ENCODE results near the gene CEACAM4. TPM values are rescaled to one million over a fixed set of nuclear protein-coding genes. Genes with fewer than 3 reads are reported as not detected.
A peak's percentile ranks its signal among the peaks of the same experiment; 100 is the strongest.
"Not testable (repeated sequence)": the region's sequence is repeated elsewhere in the genome, so short reads cannot be mapped to it uniquely, and the experiment has no call there.

Gene CEACAM4
- not detected for polyA plus RNA-seq (2012; ENCODE audit: missing spikeins)

DNA sequence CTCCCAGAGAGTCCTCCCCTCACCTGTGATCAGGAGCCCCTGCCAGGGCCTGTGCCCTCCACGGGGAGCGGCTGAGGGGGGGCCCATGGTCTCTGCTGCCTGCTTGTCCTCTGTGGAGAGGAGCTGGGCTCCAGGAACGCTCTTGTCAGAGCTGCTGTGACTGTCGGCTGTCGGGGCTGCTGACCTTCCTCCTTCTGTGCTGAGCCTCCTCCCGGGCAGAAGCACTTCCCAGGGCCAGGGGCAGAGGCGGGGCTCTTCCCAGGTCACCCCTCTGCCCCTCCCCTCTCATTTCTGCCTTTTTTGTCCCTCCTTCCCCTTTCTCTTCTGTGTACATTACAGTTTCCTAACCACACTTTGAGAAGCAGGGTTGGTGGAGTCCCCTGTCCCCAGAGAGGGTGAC is at the start of gene CEACAM4:
Gene CEACAM4 (minus strand): TSS at position 198 of the 400 bp plus-strand sequence. CDS start 111 bp downstream, at position 87.
- no peak for TF ChIP-seq POLR2A (IDR thresholded peaks at IDR 0.05; ENCODE audit: low read depth, low read length)
- no peak for TF ChIP-seq TAF1 (IDR thresholded peaks at IDR 0.05; ENCODE audit: borderline replicate concordance, low read depth, low read length)
- no peak for TF ChIP-seq POLR2AphosphoS5 (IDR thresholded peaks at IDR 0.05; ENCODE audit: low read depth, low read length)
- DNase-seq (ENCODE audit: insufficient read length) (no peak), FAIRE-seq (no peak)

DNA sequence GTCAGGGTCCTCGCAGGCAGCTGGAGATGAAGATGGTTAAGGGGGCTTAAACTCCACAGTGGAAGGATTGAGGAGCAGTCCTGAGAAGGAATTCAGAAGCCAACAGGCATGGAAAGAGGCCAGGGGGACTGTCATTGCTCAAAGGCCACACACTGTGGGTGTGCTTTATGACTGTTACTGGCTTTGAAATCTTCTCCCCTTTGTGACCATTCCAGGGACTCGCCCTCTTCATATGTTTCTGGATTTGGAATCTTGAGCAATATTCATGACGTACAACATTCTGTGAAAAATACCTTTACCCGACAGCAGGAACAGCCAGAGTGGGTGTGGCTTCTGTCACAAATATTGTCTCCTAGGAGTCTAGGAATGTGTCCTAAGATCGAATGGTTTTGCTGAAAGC is 44.6 kb upstream of the CEACAM4 start:
- no peak for TF ChIP-seq TAF1 (IDR thresholded peaks at IDR 0.05; ENCODE audit: borderline replicate concordance, low read depth, low read length)
- no peak for DNase-seq (ENCODE audit: insufficient read length)
- FAIRE-seq: no peak

DNA sequence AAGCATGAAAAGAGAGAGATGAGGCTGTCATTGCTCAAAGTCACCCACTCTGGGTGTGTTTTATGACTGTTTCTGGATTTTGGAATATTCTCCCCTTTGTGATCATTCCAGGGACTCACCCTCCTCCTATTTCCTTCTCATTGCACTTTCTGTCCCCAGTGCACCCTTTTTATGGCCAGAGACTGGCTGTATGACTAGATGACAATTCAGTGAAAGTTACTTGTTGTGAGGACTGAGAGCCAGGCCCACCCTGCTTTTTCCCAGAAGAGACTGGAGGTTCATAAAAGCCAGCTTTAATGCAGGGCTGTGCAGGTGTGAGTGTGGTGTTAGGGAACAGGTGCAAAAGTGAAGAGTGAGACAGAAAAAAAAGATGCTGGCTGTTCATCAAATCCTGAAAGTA is 43.9 kb upstream of the CEACAM4 start:
- no peak for FAIRE-seq
- no peak for DNase-seq (ENCODE audit: insufficient read length)
- TF ChIP-seq POLR2A (IDR thresholded peaks at IDR 0.05; ENCODE audit: low read depth, low read length) (no peak), TAF1 (IDR thresholded peaks at IDR 0.05; ENCODE audit: borderline replicate concordance, low read depth, low read length) (no peak), POLR2AphosphoS5 (IDR thresholded peaks at IDR 0.05; ENCODE audit: low read depth, low read length) (no peak)

DNA sequence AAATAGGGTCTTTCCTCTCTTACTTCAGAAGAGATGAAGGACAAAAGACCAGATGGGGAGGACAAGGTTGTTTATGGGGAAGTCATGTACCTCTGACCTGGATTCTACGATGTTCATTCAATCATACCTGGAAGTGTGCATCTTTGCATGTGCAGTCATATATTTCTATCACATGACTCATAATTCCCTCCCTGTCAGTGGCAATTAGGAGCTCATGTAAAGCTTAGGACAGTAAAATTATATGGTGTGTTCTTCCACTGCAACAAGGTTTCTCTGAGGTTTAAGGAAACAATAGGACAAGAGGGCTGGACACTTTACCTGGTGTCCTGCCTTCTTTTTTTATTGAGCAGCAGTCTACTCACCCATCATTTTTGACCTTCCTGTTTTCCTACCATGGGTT is 41.4 kb upstream of the CEACAM4 start:
- DNase-seq (ENCODE audit: insufficient read length): no peak
- TF ChIP-seq POLR2AphosphoS5 (IDR thresholded peaks at IDR 0.05; ENCODE audit: low read depth, low read length): no peak
- no peak for TF ChIP-seq TAF1 (IDR thresholded peaks at IDR 0.05; ENCODE audit: borderline replicate concordance, low read depth, low read length)
- no peak for FAIRE-seq

DNA sequence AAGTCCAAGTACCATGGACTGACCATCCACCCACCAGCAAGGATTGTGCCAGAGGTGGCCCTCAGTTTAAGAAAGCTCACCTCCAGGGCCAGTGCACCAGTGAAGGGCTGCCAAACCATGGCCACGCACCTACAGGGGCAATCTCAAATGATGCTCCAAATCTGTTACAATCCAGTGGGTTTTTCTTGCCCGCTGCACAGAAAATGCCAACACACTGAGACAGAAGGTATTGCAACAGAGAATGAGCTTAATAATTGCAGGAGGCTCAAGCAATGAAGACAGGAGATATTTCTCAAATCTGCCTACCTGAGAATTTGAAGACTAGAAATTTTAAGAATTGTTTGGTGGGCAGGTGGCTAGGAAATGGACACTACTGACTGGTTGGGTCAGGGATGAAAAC is 39.2 kb upstream of the CEACAM4 start:
- no peak for TF ChIP-seq TAF1 (IDR thresholded peaks at IDR 0.05; ENCODE audit: borderline replicate concordance, low read depth, low read length)
- no peak for TF ChIP-seq POLR2A (IDR thresholded peaks at IDR 0.05; ENCODE audit: low read depth, low read length)
- no peak for TF ChIP-seq POLR2AphosphoS5 (IDR thresholded peaks at IDR 0.05; ENCODE audit: low read depth, low read length)
- no peak for FAIRE-seq
- no peak for DNase-seq (ENCODE audit: insufficient read length)

DNA sequence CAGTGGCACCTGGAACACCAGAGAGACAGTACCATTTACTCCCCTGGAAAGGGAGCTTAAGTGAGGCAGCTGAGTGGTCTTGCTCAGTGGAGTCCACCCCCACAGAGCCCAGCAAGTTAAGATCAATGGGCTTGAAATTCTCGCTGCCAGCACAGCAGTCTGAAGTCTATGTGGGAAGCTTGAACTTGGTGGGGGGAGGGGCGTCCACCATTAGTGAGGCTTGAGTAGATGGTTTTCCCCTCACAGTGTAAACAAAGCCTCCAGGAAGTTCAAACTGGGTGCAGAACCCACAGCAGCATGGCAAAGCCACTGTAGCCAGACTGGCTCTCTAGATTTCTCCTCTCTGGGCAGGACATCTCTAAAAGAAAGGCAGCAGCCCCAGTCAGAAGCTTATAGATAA is 30.3 kb upstream of the CEACAM4 start:
- no peak for TF ChIP-seq TAF1 (IDR thresholded peaks at IDR 0.05; ENCODE audit: borderline replicate concordance, low read depth, low read length)
- no peak for TF ChIP-seq POLR2A (IDR thresholded peaks at IDR 0.05; ENCODE audit: low read depth, low read length)
- TF ChIP-seq POLR2AphosphoS5 (IDR thresholded peaks at IDR 0.05; ENCODE audit: low read depth, low read length): no peak
- DNase-seq (ENCODE audit: insufficient read length): no peak
- no peak for FAIRE-seq

DNA sequence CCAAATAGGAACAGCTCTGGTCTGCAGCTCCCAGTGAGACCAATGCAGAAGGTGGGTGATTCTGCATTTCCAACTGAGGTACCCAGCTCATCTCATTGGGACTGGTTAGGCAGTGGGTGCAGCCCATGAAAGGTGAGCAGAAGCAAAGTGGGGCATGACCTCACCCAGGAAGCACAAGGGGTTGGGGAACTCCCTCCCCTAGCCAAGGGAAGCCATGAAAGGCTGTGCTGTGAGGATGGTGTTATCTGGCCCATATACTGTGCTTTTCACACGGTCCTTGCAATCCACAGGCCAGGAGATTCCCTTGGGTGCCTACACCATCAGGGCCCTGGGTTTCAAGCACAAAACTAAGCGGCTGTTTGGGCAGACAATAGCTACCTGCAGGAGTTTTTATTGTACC is 29.9 kb upstream of the CEACAM4 start:
- FAIRE-seq; DNase-seq (ENCODE audit: insufficient read length): not testable (repeated sequence)

DNA sequence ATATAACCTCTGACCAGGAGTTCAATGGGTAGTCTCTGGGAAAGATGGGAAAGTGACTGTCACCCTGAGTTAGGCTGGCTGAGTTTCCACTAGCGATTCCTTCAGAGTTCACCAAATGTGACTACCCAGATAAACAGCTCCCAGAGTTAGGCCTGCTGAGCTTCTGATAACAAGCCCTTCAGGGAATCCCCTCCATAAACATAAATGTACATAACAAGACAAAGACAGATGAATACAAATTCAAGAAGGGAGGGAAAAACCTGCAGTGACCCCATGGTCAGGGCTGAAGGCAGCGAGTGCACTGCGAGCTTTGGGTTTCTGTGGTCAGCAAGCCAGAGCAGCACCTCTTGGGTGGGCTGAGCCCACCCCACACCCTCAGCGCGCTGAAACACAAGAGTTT is 25.4 kb upstream of the CEACAM4 start:
- FAIRE-seq (no peak), DNase-seq (ENCODE audit: insufficient read length) (no peak)
- TF ChIP-seq POLR2AphosphoS5 (IDR thresholded peaks at IDR 0.05; ENCODE audit: low read depth, low read length) (no peak), POLR2A (IDR thresholded peaks at IDR 0.05; ENCODE audit: low read depth, low read length) (no peak), TAF1 (IDR thresholded peaks at IDR 0.05; ENCODE audit: borderline replicate concordance, low read depth, low read length) (no peak)

DNA sequence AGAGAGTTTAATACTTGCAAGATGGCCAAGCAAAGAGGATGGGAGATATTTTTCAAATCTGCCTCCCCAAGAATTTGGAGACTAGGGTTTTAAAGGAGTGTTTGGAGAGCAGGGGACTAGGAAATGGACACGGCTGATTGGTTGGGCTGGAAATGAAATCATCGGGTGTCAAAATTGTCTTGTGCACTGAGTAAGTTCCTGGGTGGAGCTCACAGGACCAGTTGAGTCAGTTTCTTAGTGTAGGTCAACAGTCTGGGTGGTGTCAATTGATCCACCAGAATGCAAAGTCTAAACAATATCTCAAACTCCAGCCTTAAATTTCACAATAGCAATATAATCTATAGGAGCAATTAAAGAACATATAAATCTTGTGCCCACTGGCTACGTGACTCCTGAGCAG is 23.0 kb upstream of the CEACAM4 start:
- FAIRE-seq: no peak
- TF ChIP-seq POLR2AphosphoS5 (IDR thresholded peaks at IDR 0.05; ENCODE audit: low read depth, low read length): no peak
- TF ChIP-seq TAF1 (IDR thresholded peaks at IDR 0.05; ENCODE audit: borderline replicate concordance, low read depth, low read length): no peak
- TF ChIP-seq POLR2A (IDR thresholded peaks at IDR 0.05; ENCODE audit: low read depth, low read length): no peak
- no peak for DNase-seq (ENCODE audit: insufficient read length)

DNA sequence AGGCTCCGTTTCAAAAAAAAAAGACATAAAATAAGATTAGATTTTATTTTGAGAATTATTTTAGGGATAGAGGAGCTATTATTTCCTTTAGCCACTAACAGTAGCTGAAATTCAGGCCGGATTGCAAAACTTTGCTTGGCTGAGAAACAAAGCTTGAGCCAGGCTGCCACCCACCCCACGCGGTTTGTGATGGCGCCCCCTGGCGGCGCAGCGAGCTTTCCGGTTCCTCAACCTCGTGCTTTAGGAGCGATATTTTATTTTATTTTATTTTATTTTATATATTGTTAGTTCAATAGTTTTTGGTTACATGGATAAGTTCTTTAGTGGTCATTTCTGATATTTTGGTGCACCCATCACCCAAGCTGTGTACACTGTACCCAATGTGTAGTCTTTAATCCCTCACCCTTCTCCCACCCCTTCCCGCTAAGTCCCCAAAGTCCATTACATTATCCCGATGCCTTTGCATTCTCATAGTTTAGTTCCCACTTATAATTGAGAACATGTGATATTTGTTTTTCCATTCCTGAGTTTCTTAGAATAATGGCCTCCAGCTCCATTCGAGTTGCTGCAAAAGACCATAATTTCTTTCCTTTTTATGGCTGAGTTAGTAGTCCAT is 19.8 kb upstream of the CEACAM4 start:
- DNase-seq (ENCODE audit: insufficient read length) (no peak), FAIRE-seq (no peak)

DNA sequence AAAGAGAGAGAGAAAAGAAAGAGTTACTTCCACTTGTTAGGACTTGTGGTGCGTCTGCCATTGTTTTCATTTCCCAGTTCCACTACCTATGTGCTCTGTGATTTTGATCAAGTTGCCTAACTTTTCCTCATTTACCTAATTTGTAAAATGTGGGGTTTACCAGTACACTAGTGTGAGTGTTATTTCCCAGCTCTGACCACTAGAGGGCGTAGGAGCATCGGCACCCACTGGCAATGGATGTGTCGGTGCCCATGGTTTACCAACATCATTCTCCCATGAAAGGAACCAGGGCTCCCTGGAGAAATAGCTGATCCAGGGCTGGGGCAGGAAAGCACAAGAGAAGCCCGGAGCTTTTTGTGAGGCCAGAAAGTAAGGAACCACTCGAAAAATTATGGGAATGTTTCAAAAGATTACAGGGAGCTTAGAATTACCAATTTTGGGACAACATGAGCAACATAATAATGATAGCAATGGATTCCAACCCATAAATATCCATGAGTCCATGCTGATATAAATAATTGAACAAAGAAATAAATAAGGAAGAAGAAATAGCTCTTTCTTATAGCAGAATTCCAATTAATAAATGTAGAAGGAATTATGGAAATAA is 15.1 kb upstream of the CEACAM4 start:
- DNase-seq (ENCODE audit: insufficient read length) (peak; percentile 53), FAIRE-seq (peak; percentile 92)
- no peak for TF ChIP-seq TAF1 (IDR thresholded peaks at IDR 0.05; ENCODE audit: borderline replicate concordance, low read depth, low read length)
- no peak for TF ChIP-seq POLR2A (IDR thresholded peaks at IDR 0.05; ENCODE audit: low read depth, low read length)
- no peak for TF ChIP-seq POLR2AphosphoS5 (IDR thresholded peaks at IDR 0.05; ENCODE audit: low read depth, low read length)

More for the DNA sequence above, 19.8 kb upstream of the CEACAM4 start:
- TF ChIP-seq POLR2AphosphoS5 (IDR thresholded peaks at IDR 0.05; ENCODE audit: low read depth, low read length) (no peak), POLR2A (IDR thresholded peaks at IDR 0.05; ENCODE audit: low read depth, low read length) (no peak), TAF1 (IDR thresholded peaks at IDR 0.05; ENCODE audit: borderline replicate concordance, low read depth, low read length) (no peak)

DNA sequence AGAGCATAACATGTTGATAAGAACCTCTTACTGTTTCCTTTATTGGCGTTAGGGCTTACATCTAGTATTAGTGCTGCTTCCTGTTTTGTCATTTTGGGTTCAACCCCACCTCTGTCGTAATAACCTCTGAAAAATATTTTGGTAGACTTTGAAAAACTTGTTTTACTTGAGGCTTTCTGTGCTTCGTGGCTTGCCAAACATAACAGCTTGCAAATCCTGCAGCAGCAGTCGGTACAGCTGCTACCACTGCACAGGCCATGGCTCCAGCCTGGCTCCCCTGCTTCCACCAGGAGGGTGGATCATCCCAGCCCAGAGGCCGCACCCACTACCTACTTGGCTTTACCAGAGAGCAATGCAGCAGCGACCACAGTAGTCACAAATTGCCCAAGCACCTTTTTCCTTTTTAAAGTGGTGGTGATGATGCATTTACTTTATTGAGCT is 11.8 kb upstream of the CEACAM4 start:
- DNase-seq (ENCODE audit: insufficient read length) (no peak), FAIRE-seq (no peak)

More for the DNA sequence above, 11.8 kb upstream of the CEACAM4 start:
- no peak for TF ChIP-seq POLR2AphosphoS5 (IDR thresholded peaks at IDR 0.05; ENCODE audit: low read depth, low read length)
- TF ChIP-seq TAF1 (IDR thresholded peaks at IDR 0.05; ENCODE audit: borderline replicate concordance, low read depth, low read length): no peak
- TF ChIP-seq POLR2A (IDR thresholded peaks at IDR 0.05; ENCODE audit: low read depth, low read length): no peak

All from GM12892 (cell line).